Vagina (tissue), 2 donors: ENCODE measurements around the gene HDAC6. TPM values are rescaled to one million over a fixed set of nuclear protein-coding genes. Genes with fewer than 3 reads are reported as not detected.

Experiments
- DNase-seq, 2 donors: peaks; one replicate each; pipeline ENCODE4 v3.0.0-alpha.2; 2017; ENCODE audit errors: extremely low spot score in 2 of 2
- H3K27ac ChIP-seq: fragments of 200-600 bp; sonication (generic); one replicate; pipeline ENCODE4 v1.5.1; 2019
- H3K27me3 ChIP-seq: fragments of 200-600 bp; sonication (generic); one replicate; pipeline ENCODE4 v1.5.1; 2019
- H3K36me3 ChIP-seq, 2 donors: fragments of 200-600 bp; sonication (generic); one replicate each; pipeline ENCODE4 v1.5.1; 2017 to 2019
- H3K4me1 ChIP-seq: fragments of 200-600 bp; sonication (generic); one replicate; pipeline ENCODE4 v1.5.1; 2019
- H3K4me3 ChIP-seq, 2 donors: fragments of 200-600 bp; sonication (generic); 1 replicate in 1 of 2; 2 replicates in 1 of 2; pipeline ENCODE4 v1.5.1; 2016 to 2019
- H3K9me3 ChIP-seq: fragments of 200-600 bp; sonication (generic); one replicate; pipeline ENCODE4 v1.5.1; 2019
- CTCF ChIP-seq, 3 experiments: fragments of 450-650 bp in 2 of 3; fragments of 200-600 bp in 1 of 3; sonication (generic) in 1 of 3; IDR thresholded peaks; one replicate each; pipeline ENCODE4 v1.5.1; 2017 to 2019; ENCODE audit warnings: antibody characterized with exemption in 3 of 3, mild to moderate bottlenecking in 2 of 3, moderate library complexity in 2 of 3
- POLR2A ChIP-seq, 2 donors: fragments of 450-650 bp; IDR thresholded peaks; one replicate each; pipeline ENCODE4 v1.6.1; 2017; ENCODE audit warnings: antibody characterized with exemption in 2 of 2, mild to moderate bottlenecking in 2 of 2, moderate library complexity in 2 of 2
- POLR2AphosphoS5 ChIP-seq, 2 donors: sonication (generic); formaldehyde crosslinking; IDR thresholded peaks; one replicate each; pipeline ENCODE4 v1.9.0; 2017; ENCODE audit warnings: antibody characterized with exemption in 2 of 2, mild to moderate bottlenecking in 2 of 2, low read depth in 1 of 2; ENCODE audit not compliant: insufficient read depth in 1 of 2
- intact Hi-C: fragments of 100-400 bp; cut with DNase I; formaldehyde crosslinking; loops from one replicate; pipeline ENCODE4 v1.15.1; 2023
- total RNA-seq: library from RNA; depleted of rRNA; stranded (reverse); fragments of >200 nt; gene quantifications from one replicate; pipeline ENCODE4 v1.2.3, GENCODE V29; 2016

The HDAC6 gene
- total RNA-seq, 1 donor from 2014 or later = 67.8 TPM

DNA sequence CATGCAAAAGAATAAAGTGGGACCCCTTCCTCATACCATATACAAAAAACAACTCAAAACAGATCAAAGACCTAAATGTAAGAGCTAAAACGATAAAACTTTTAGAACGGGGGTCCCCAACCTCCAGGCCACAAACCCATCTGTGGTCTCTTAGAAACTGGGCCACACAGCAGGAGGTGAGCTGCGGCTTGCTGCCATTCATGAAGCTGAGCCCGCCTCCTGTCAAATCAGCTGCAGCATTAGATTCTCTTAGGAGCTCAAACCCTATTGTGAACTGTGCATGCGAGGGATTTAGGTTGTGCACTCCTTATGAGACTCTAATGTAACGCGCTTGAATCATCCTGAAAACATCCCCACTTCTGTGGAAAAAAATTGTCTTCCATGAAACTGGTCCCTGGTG lies 22.5 kb upstream of the HDAC6 start:
- Histone ChIP-seq H3K36me3 (no peaks in the 10 kb centered on the region), H3K4me1 (no peaks in the 10 kb centered on the region), H3K4me3 (no peak overlapping the region), H3K27me3 (no peaks in the 10 kb centered on the region), H3K27ac (no peak overlapping the region), H3K9me3 (no peaks in the 10 kb centered on the region)
- no peak for TF ChIP-seq POLR2A (IDR thresholded peaks at IDR 0.05)
- TF ChIP-seq POLR2AphosphoS5 (IDR thresholded peaks at IDR 0.05; ENCODE audit: insufficient read depth in 1 of 2, low read depth in 1 of 2) = no peak
- TF ChIP-seq CTCF (IDR thresholded peaks at IDR 0.05) = no peak
- no peak for DNase-seq
- intact Hi-C loops = no loop called here

DNA sequence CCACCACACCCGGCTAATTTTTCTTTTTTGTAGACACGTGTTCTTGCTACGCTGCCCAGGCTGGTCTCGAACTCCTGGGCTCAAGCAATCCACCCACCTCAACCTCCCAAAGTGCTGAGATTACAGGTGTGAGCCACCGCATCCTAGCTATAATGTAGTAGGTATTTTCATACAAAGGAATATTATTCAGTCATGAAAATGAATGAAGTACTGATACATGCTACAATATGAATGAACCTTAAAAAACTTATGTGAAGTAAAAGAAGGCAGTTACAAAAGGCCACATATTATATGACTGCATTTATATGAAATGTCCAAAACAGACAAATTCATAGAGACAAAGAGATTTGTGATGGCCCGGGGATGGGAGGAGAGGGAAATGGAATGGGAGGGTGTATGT lies 20.2 kb upstream of the HDAC6 start:
- TF ChIP-seq POLR2AphosphoS5 (IDR thresholded peaks at IDR 0.05; ENCODE audit: insufficient read depth in 1 of 2, low read depth in 1 of 2) (no peak), CTCF (IDR thresholded peaks at IDR 0.05) (no peak), POLR2A (IDR thresholded peaks at IDR 0.05) (no peak)
- intact Hi-C loops = no loop called here

GRCh38 chrX:48782216-48782615 lies 19.7 kb upstream of the HDAC6 start:
- H3K36me3 ChIP-seq = no peaks in the 10 kb centered on the region
- no peaks in the 10 kb centered on the region for H3K4me1 ChIP-seq
- no peaks in the 10 kb centered on the region for H3K9me3 ChIP-seq
- no peak overlapping the region for H3K4me3 ChIP-seq
- no peak for DNase-seq
- intact Hi-C loops = no loop called here
- no peaks in the 10 kb centered on the region for H3K27me3 ChIP-seq
- no peak overlapping the region for H3K27ac ChIP-seq
- TF ChIP-seq POLR2AphosphoS5 (IDR thresholded peaks at IDR 0.05; ENCODE audit: insufficient read depth in 1 of 2, low read depth in 1 of 2) = no peak
- TF ChIP-seq CTCF (IDR thresholded peaks at IDR 0.05) = no peak
- TF ChIP-seq POLR2A (IDR thresholded peaks at IDR 0.05) = no peak

More for the DNA sequence above, 20.2 kb upstream of the HDAC6 start:
- no peaks in the 10 kb centered on the region for H3K4me1 ChIP-seq
- DNase-seq = no peak
- H3K36me3 ChIP-seq = no peaks in the 10 kb centered on the region
- no peak overlapping the region for H3K4me3 ChIP-seq
- no peak overlapping the region for H3K27ac ChIP-seq
- H3K9me3 ChIP-seq = no peaks in the 10 kb centered on the region
- H3K27me3 ChIP-seq = no peaks in the 10 kb centered on the region

- Histone ChIP-seq H3K4me3 (no peak overlapping the region), H3K36me3 (no peaks in the 10 kb centered on the region), H3K9me3 (no peaks in the 10 kb centered on the region), H3K4me1 (no peaks in the 10 kb centered on the region), H3K27ac (no peak overlapping the region), H3K27me3 (no peaks in the 10 kb centered on the region)
- intact Hi-C loops = no loop called here
- TF ChIP-seq CTCF (IDR thresholded peaks at IDR 0.05) = no peak
- no peak for TF ChIP-seq POLR2A (IDR thresholded peaks at IDR 0.05)
- TF ChIP-seq POLR2AphosphoS5 (IDR thresholded peaks at IDR 0.05; ENCODE audit: insufficient read depth in 1 of 2, low read depth in 1 of 2) = no peak
- no peak for DNase-seq
Observed at GRCh38 chrX:48782795-48783194, 19.1 kb upstream of the HDAC6 start.

DNA sequence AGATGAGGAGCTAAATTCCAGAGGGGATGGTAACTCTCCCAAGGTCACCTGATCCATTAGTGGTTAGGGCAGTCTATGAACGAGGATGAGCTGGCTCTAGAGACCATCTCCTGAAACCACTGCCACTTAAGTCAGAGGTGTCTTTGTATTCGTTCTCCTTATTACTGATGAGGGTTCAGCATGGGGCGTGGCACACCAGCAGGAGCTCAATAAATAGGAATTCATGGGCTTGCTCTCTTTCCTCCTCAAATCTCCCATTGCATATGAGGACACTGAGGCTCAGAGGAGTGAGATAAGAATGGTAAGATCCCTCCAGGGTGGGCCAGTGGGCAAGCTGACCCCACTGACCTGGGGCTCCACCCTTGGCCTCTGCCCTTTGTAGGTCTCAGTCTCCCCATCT lies 17.1 kb upstream of the HDAC6 start:
- intact Hi-C loops = no loop called here
- no peak for DNase-seq
- Histone ChIP-seq H3K36me3 (no peaks in the 10 kb centered on the region), H3K27me3 (no peaks in the 10 kb centered on the region), H3K4me3 (no peak overlapping the region), H3K4me1 (no peaks in the 10 kb centered on the region), H3K27ac (no peak overlapping the region), H3K9me3 (no peaks in the 10 kb centered on the region)
- TF ChIP-seq POLR2A (IDR thresholded peaks at IDR 0.05) (no peak), CTCF (IDR thresholded peaks at IDR 0.05) (no peak), POLR2AphosphoS5 (IDR thresholded peaks at IDR 0.05; ENCODE audit: insufficient read depth in 1 of 2, low read depth in 1 of 2) (no peak)
